Stomach (tissue), 9 donors: ENCODE results near the gene COL3A1. TPM values are rescaled to one million over a fixed set of nuclear protein-coding genes. Genes with fewer than 3 reads are reported as not detected.
A peak's percentile ranks its signal among the peaks of the same experiment; 100 is the strongest.

Source experiments
- DNase-seq, 2 donors: peaks; one replicate each; pipeline versions ENCODE4 v3.0.0 to v3.0.0-alpha.2; 2013 to 2019
- H3K27ac ChIP-seq, 5 donors: fragments of 200-600 bp in 4 of 5; sonication (generic) in 4 of 5; one replicate each; pipeline ENCODE4 v1.5.1; 2013 to 2019; ENCODE audit warnings: mild to moderate bottlenecking in 1 of 5, moderate library complexity in 1 of 5
- H3K27me3 ChIP-seq, 3 donors: fragments of 200-600 bp; sonication (generic); one replicate each; pipeline ENCODE4 v1.5.1; 2017 to 2019; ENCODE audit warnings: mixed run types in 1 of 3
- H3K36me3 ChIP-seq, 4 donors: fragments of 200-600 bp; sonication (generic); 1 replicate in 3 of 4; 2 replicates in 1 of 4; pipeline ENCODE4 v1.5.1; 2016 to 2019
- H3K4me1 ChIP-seq, 4 donors: fragments of 200-600 bp; sonication (generic); one replicate each; pipeline ENCODE4 v1.5.1; 2016 to 2019
- H3K4me3 ChIP-seq, 4 donors: fragments of 200-600 bp; sonication (generic) in 3 of 4; one replicate each; pipeline ENCODE4 v1.5.1; 2016 to 2019; ENCODE audit warnings: mild to moderate bottlenecking in 1 of 4
- H3K9me3 ChIP-seq, 4 donors: fragments of 200-600 bp; sonication (generic); one replicate each; pipeline ENCODE4 v1.5.1; 2016 to 2019
- CTCF ChIP-seq, 7 experiments: fragments of 450-650 bp in 4 of 7; fragments of 200-600 bp in 3 of 7; sonication (generic) in 3 of 7; IDR thresholded peaks; one replicate each; pipeline ENCODE4 v1.5.1; 2016 to 2019; ENCODE audit warnings: antibody characterized with exemption in 7 of 7, control low read depth in 2 of 7, mild to moderate bottlenecking in 1 of 7
- EP300 ChIP-seq: sonication (generic); formaldehyde crosslinking; IDR thresholded peaks from one replicate; pipeline ENCODE4 v1.6.1; 2017; ENCODE audit warnings: antibody characterized with exemption
- POLR2A ChIP-seq, 4 donors: fragments of 450-650 bp; IDR thresholded peaks; one replicate each; pipeline ENCODE4 v1.6.1; 2016; ENCODE audit warnings: antibody characterized with exemption in 4 of 4, control low read depth in 2 of 4, mild to moderate bottlenecking in 1 of 4, moderate library complexity in 1 of 4
- POLR2AphosphoS5 ChIP-seq, 3 donors: sonication (generic); formaldehyde crosslinking; IDR thresholded peaks; one replicate each; pipeline ENCODE4 v1.6.1; 2016; ENCODE audit warnings: antibody characterized with exemption in 3 of 3
- WGBS, 5 donors: extraction: QIAGEN DNeasy Blood & Tissue Kit in 3 of 5; methylation state at CpG; one replicate each; pipeline versions ENCODE4 v1.1.5 to v1.1.7; 2013 to 2018; 5-methylcytosine and 5-hydroxymethylcytosine counted together
- intact Hi-C: fragments of 100-400 bp; cut with DNase I; formaldehyde crosslinking; loops from one replicate; pipeline ENCODE4 v1.15.1; 2023; ENCODE audit warnings: low total_unique reads
- polyA plus RNA-seq, 3 donors: library from polyadenylated mRNA; stranded (reverse); fragments of 200-250 nt; gene quantifications; one replicate each; pipeline ENCODE4 v1.2.3, GENCODE V29; 2013
- total RNA-seq, 5 donors: library from RNA; depleted of rRNA; stranded (reverse); fragments of >200 nt; gene quantifications; one replicate each; pipeline versions ENCODE4 v1.1.0 to v1.2.3, GENCODE V29; 2014 to 2016
- donor health status: healthy with polysubstance abuse.
- donor health status: Bipolar disorder and iron deficiency.
- donor health status: healthy.

Gene COL3A1
- total and polyA plus RNA-seq, 8 donors: 60.7 to 7,728 (median 145) TPM

GRCh38 chr2:189022492-189022891 lies 48.3 kb downstream of the COL3A1 start:
- no peaks in the 10 kb centered on the region for H3K4me1 ChIP-seq
- 69 to 76% (median 73%) methylated on average over 3 of the region's 3 CpGs for WGBS, 5 donors
- H3K4me3 ChIP-seq: no peak overlapping the region
- no peaks in the 10 kb centered on the region for H3K36me3 ChIP-seq
- DNase-seq: peak in 1 of 2 donors; percentile 75
- intact Hi-C loops: no loop called here
- peak overlapping the region in 3 of 5 donors; percentile 36 to 76 (median 61) for H3K27ac ChIP-seq
- no peak for TF ChIP-seq POLR2A (IDR thresholded peaks at IDR 0.05)
- TF ChIP-seq CTCF (IDR thresholded peaks at IDR 0.05): no peak
- no peak for TF ChIP-seq POLR2AphosphoS5 (IDR thresholded peaks at IDR 0.05)
- no peak for TF ChIP-seq EP300
- H3K27me3 ChIP-seq: no peaks in the 10 kb centered on the region
- no peaks in the 10 kb centered on the region for H3K9me3 ChIP-seq

- Histone ChIP-seq H3K4me3 (no peak overlapping the region), H3K36me3 (no peaks in the 10 kb centered on the region), H3K27me3 (no peaks in the 10 kb centered on the region), H3K27ac (peak overlapping the region in 3 of 5 donors; percentile 6 to 33 (median 15)), H3K4me1 (no peaks in the 10 kb centered on the region), H3K9me3 (no peaks in the 10 kb centered on the region)
- no peak for TF ChIP-seq POLR2A (IDR thresholded peaks at IDR 0.05)
- DNase-seq: no peak
- intact Hi-C loops: no loop called here
- WGBS, 5 donors: 40 to 56% (median 49%) methylated on average over 3 of the region's 3 CpGs
Observed at GRCh38 chr2:189024901-189025618, 50.9 kb downstream of the COL3A1 start.

GRCh38 chr2:189037518-189037917 lies 63.3 kb downstream of the COL3A1 start:
- Histone ChIP-seq H3K4me3 (no peak overlapping the region), H3K4me1 (no peaks in the 10 kb centered on the region), H3K27me3 (no peaks in the 10 kb centered on the region), H3K36me3 (peaks cover 19 to 63% (median 46%) of the 10 kb centered on the region in 4 donors), H3K27ac (no peak overlapping the region), H3K9me3 (no peaks in the 10 kb centered on the region)
- no peak for DNase-seq
- 84 to 91% (median 88%) methylated on average over 1 of the region's 1 CpG for WGBS, 5 donors
- intact Hi-C loops: no loop called here
- TF ChIP-seq POLR2AphosphoS5 (IDR thresholded peaks at IDR 0.05) (no peak), EP300 (no peak), POLR2A (IDR thresholded peaks at IDR 0.05) (no peak), CTCF (IDR thresholded peaks at IDR 0.05) (no peak)

- no peak for DNase-seq
- intact Hi-C loops: no loop called here
- WGBS, 5 donors: 86 to 91% (median 90%) methylated on average over 3 of the region's 3 CpGs
Observed at GRCh38 chr2:189045836-189046235, 71.7 kb downstream of the COL3A1 start.

More at GRCh38 chr2:189045836-189046235, 71.7 kb downstream of the COL3A1 start:
- Histone ChIP-seq H3K36me3 (peaks cover 4 to 36% (median 27%) of the 10 kb centered on the region in 4 donors), H3K4me3 (no peak overlapping the region), H3K27me3 (no peaks in the 10 kb centered on the region), H3K4me1 (no peaks in the 10 kb centered on the region), H3K27ac (no peak overlapping the region), H3K9me3 (no peaks in the 10 kb centered on the region)
- TF ChIP-seq EP300 (no peak), CTCF (IDR thresholded peaks at IDR 0.05) (no peak), POLR2AphosphoS5 (IDR thresholded peaks at IDR 0.05) (no peak), POLR2A (IDR thresholded peaks at IDR 0.05) (no peak)
